Lower leg skin (tissue), 3 donors: ENCODE measurements around the gene BTBD1.

Source experiments
- POLR2A ChIP-seq, 2 donors: fragments of 450-650 bp; IDR thresholded peaks; one replicate each; pipeline ENCODE4 v1.6.1; 2016 to 2017; ENCODE audit warnings: antibody characterized with exemption in 2 of 2, mild to moderate bottlenecking in 1 of 2, moderate library complexity in 1 of 2
- TF ChIP-seq, protein P1 (sequence below), 3 donors: fragments of 450-650 bp; IDR thresholded peaks; one replicate each; pipeline ENCODE4 v1.5.1; 2016; ENCODE audit warnings: antibody characterized with exemption in 3 of 3, mild to moderate bottlenecking in 3 of 3, moderate library complexity in 2 of 3

- TF ChIP-seq, protein P1, sequence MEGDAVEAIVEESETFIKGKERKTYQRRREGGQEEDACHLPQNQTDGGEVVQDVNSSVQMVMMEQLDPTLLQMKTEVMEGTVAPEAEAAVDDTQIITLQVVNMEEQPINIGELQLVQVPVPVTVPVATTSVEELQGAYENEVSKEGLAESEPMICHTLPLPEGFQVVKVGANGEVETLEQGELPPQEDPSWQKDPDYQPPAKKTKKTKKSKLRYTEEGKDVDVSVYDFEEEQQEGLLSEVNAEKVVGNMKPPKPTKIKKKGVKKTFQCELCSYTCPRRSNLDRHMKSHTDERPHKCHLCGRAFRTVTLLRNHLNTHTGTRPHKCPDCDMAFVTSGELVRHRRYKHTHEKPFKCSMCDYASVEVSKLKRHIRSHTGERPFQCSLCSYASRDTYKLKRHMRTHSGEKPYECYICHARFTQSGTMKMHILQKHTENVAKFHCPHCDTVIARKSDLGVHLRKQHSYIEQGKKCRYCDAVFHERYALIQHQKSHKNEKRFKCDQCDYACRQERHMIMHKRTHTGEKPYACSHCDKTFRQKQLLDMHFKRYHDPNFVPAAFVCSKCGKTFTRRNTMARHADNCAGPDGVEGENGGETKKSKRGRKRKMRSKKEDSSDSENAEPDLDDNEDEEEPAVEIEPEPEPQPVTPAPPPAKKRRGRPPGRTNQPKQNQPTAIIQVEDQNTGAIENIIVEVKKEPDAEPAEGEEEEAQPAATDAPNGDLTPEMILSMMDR (IDR thresholded peaks at IDR 0.05): no peak
- TF ChIP-seq POLR2A (IDR thresholded peaks at IDR 0.05): no peak
Measured at GRCh38 chr15:82980981-82981380, 86.1 kb downstream of the BTBD1 start.
